Endothelial cell of umbilical vein (primary cell): ENCODE data around the gene MN1. TPM values are rescaled to one million over a fixed set of nuclear protein-coding genes. Genes with fewer than 3 reads are reported as not detected.

Source experiments
- BruUV-seq: library from RNA; stranded (reverse); fragments of 400-500 nt; replicated peaks from 2 replicates; lab custom pipeline; 2021; lab: Mats Ljungman, UMichigan
- CTCF ChIA-PET: fragments of 300-600, 350-600 bp; sonication (Branson Sonifier 250); formaldehyde crosslinking; loops from one replicate; lab custom pipeline; 2021; ENCODE audit warnings: antibody characterized with exemption, inconsistent platforms; lab: Charles Lee
- POLR2A ChIA-PET: fragments of 300-600, 350-600 bp; sonication (Branson Sonifier 250); formaldehyde crosslinking; loops from one replicate; lab custom pipeline; 2021; ENCODE audit warnings: antibody characterized with exemption, inconsistent platforms; lab: Charles Lee
- DNase-seq: peaks from one replicate; pipeline ENCODE4 v3.0.0-alpha.2; 2011; ENCODE audit warnings: low read depth, low spot score
- FAIRE-seq: peaks from 2 replicates; lab custom pipeline; 2011; peaks lifted over from hg19 to GRCh38; lab: Jason Lieb, UNC
- H2AFZ ChIP-seq: 2 replicates; pipeline ENCODE4 v1.6.0; 2012; ENCODE audit warnings: low read depth, low read length, control low read depth, inconsistent platforms
- H3K27ac ChIP-seq: 2 replicates; pipeline ENCODE4 v1.5.1; 2011; ENCODE audit warnings: low read depth, mild to moderate bottlenecking, control low read depth, low read length, moderate library complexity; ENCODE audit not compliant: insufficient read depth
- H3K27me3 ChIP-seq, 2 experiments: 2 replicates each; pipeline versions ENCODE4 v1.6.0 to v1.6.1; 2011; ENCODE audit warnings: low read length in 2 of 2, mixed read lengths in 1 of 2; ENCODE audit not compliant: control insufficient read depth in 2 of 2, insufficient read depth in 2 of 2
- H3K36me3 ChIP-seq, 2 experiments: 2 replicates in 1 of 2; 3 replicates in 1 of 2; pipeline ENCODE4 v1.5.1; 2011; ENCODE audit warnings: low read length in 2 of 2, mild to moderate bottlenecking in 1 of 2, moderate library complexity in 1 of 2; ENCODE audit not compliant: control insufficient read depth in 2 of 2, insufficient read depth in 2 of 2; ENCODE audit errors: extremely low read depth in 1 of 2
- H3K4me1 ChIP-seq: 3 replicates; pipeline ENCODE4 v1.5.1; 2011; ENCODE audit warnings: mild to moderate bottlenecking, low read length; ENCODE audit not compliant: control insufficient read depth, insufficient read depth; ENCODE audit errors: extremely low read depth
- H3K4me2 ChIP-seq: 2 replicates; pipeline ENCODE4 v1.6.1; 2011; ENCODE audit warnings: low read length, control low read depth, mixed read lengths; ENCODE audit not compliant: insufficient read depth
- H3K4me3 ChIP-seq, 3 experiments: fragments of 200-600 bp in 1 of 3; sonication (generic), shearing (Covaris generic) in 1 of 3; replicated peaks in 1 of 3; 2 replicates each; pipeline ENCODE4 v1.5.1; 2011 to 2016; ENCODE audit warnings: control low read depth in 3 of 3, low read length in 3 of 3, mild to moderate bottlenecking in 2 of 3, inconsistent platforms in 1 of 3, low read depth in 1 of 3, moderate library complexity in 1 of 3; ENCODE audit not compliant: insufficient read depth in 1 of 3
- H3K79me2 ChIP-seq: 2 replicates; pipeline ENCODE4 v1.6.0; 2012; ENCODE audit warnings: low read length, inconsistent platforms; ENCODE audit not compliant: control insufficient read depth, insufficient read depth
- H3K9ac ChIP-seq: replicated peaks from 2 replicates; pipeline ENCODE3; 2011; ENCODE audit warnings: low read length, control low read depth; ENCODE audit not compliant: insufficient read depth; ENCODE audit errors: extremely low read depth
- H3K9me1 ChIP-seq: replicated peaks from 3 replicates; pipeline ENCODE4 v1.6.0; 2011; ENCODE audit warnings: mild to moderate bottlenecking, low read length; ENCODE audit not compliant: control insufficient read depth, insufficient read depth; ENCODE audit errors: extremely low read depth
- H3K9me3 ChIP-seq: replicated peaks from 2 replicates; pipeline ENCODE4 v1.5.1; 2012; ENCODE audit warnings: low read length, inconsistent platforms; ENCODE audit not compliant: control insufficient read depth, insufficient read depth
- H4K20me1 ChIP-seq: replicated peaks from 2 replicates; pipeline ENCODE3; 2011; ENCODE audit warnings: mild to moderate bottlenecking, low read length; ENCODE audit not compliant: control insufficient read depth, insufficient read depth; ENCODE audit errors: extremely low read depth
- CTCF ChIP-seq, 2 donors: IDR thresholded peaks; 1 replicate in 1 of 2; 2 replicates in 1 of 2; pipeline ENCODE4 v1.5.1; 2011; ENCODE audit warnings: low read length in 2 of 2, mild to moderate bottlenecking in 2 of 2, moderate library complexity in 2 of 2, control low read depth in 1 of 2, inconsistent platforms in 1 of 2, low read depth in 1 of 2; ENCODE audit not compliant: insufficient read depth in 1 of 2; ENCODE audit errors: extremely low read depth in 1 of 2
- EZH2 ChIP-seq: IDR thresholded peaks from 2 replicates; pipeline ENCODE4 v1.6.1; 2012; ENCODE audit warnings: borderline replicate concordance, low read depth, mild to moderate bottlenecking, moderate library complexity, low read length, inconsistent platforms; ENCODE audit not compliant: severe bottlenecking
- FOS ChIP-seq: IDR thresholded peaks from 2 replicates; pipeline ENCODE4 v1.6.1; 2011; ENCODE audit warnings: mild to moderate bottlenecking, low read length, moderate library complexity, borderline replicate concordance; ENCODE audit not compliant: insufficient read depth
- GATA2 ChIP-seq: IDR thresholded peaks from 2 replicates; pipeline ENCODE4 v1.7.0; 2011; ENCODE audit warnings: low read depth, mild to moderate bottlenecking, moderate library complexity, mixed read lengths, low read length; ENCODE audit not compliant: insufficient read length, insufficient read depth
- JUN ChIP-seq: IDR thresholded peaks from 2 replicates; pipeline ENCODE4 v1.6.1; 2011; ENCODE audit warnings: borderline replicate concordance, low read depth; ENCODE audit not compliant: insufficient read length, insufficient read depth
- MAX ChIP-seq: IDR thresholded peaks from 2 replicates; pipeline ENCODE4 v1.6.1; 2011; ENCODE audit not compliant: insufficient read depth, insufficient read length
- MYC ChIP-seq: IDR thresholded peaks from one replicate; pipeline ENCODE4 v1.6.1; 2011; ENCODE audit warnings: mild to moderate bottlenecking, low read depth, low read length
- POLR2A ChIP-seq: IDR thresholded peaks from 2 replicates; pipeline ENCODE4 v1.6.1; 2012; ENCODE audit warnings: low read depth, mild to moderate bottlenecking, control low read depth, low read length
- POLR2AphosphoS5 ChIP-seq: IDR thresholded peaks from 2 replicates; pipeline ENCODE4 v1.6.1; 2012; ENCODE audit warnings: low read depth, mild to moderate bottlenecking, control low read depth, low read length, moderate library complexity; ENCODE audit not compliant: insufficient read depth
- dilution Hi-C: fragments of 300-500 bp; cut with MboI; formaldehyde crosslinking; loops from one replicate; pipeline ENCODE4 v1.15.0; 2019; ENCODE audit warnings: low sequenced_read_pairs; ENCODE audit not compliant: extremely low pct_ligation_motif_present
- intact Hi-C: fragments of 100-400 bp; cut with micrococcal nuclease; formaldehyde crosslinking; loops from one replicate; pipeline ENCODE4 v1.10.0; 2022
- polyA plus RNA-seq, 4 experiments: library from polyadenylated mRNA; depleted of rRNA in 3 of 4; stranded (reverse) in 3 of 4; unstranded in 1 of 4; fragments of >200 nt; gene quantifications; 2 replicates each; pipeline versions ENCODE4 v1.2.1 to v1.2.3, GENCODE V29; 2011 to 2012; ENCODE audit warnings: missing spikeins in 1 of 4
- total RNA-seq: library from RNA; stranded (reverse); gene quantifications from 2 replicates; pipeline ENCODE4 v1.2.3, GENCODE V29; 2021

Gene MN1
- total and polyA plus RNA-seq, 2 donors (not counting 3 experiments of a cell fraction or from before 2014, with no cell fraction given): 3.8 to 5.2 TPM

GRCh38 chr22:27848005-27848404 is 46.4 kb upstream of the MN1 start:
- Histone ChIP-seq H3K36me3 (peaks cover 6 to 17% of the 10 kb centered on the region in 2 experiments), H2AFZ (no peak overlapping the region), H3K27me3 (no peaks in the 10 kb centered on the region), H4K20me1 (no peaks in the 10 kb centered on the region), H3K4me3 (no peak overlapping the region), H3K9me1 (no peaks in the 10 kb centered on the region), H3K79me2 (no peaks in the 10 kb centered on the region), H3K9me3 (no peaks in the 10 kb centered on the region), H3K4me2 (no peak overlapping the region), H3K9ac (no peak overlapping the region), H3K27ac (no peak overlapping the region), H3K4me1 (peaks cover 14% of the 10 kb centered on the region)
- DNase-seq (no peak), FAIRE-seq (no peak)
- TF ChIP-seq FOS (no peak), CTCF (IDR thresholded peaks at IDR 0.05; ENCODE audit: extremely low read depth in 1 of 2, insufficient read depth in 1 of 2, low read depth in 1 of 2, low read length in 2 of 2) (no peak), JUN (no peak), POLR2AphosphoS5 (no peak), MAX (no peak), MYC (no peak), POLR2A (no peak), EZH2 (no peak), GATA2 (no peak)
- CTCF ChIA-PET: interaction anchor here (0.7 kb wide), 1 partner anchor 32 kb away, joined by 4 read pairs; no protein-coding TSS in a partner anchor
- dilution Hi-C loops: no loop called here
- intact Hi-C loops: no loop called here
- no TSS peak for BruUV-seq
- POLR2A ChIA-PET: no interaction called here
